Aorta (tissue), 5 donors: ENCODE measurements around the gene ARHGAP22. TPM values are rescaled to one million over a fixed set of nuclear protein-coding genes. Genes with fewer than 3 reads are reported as not detected.
"Not testable (repeated sequence)": the region's sequence is repeated elsewhere in the genome, so short reads cannot be mapped to it uniquely, and the experiment has no call there.

ENCODE experiments used
- ATAC-seq: fragments of 200-7000 bp; cut with Tn5 transposase; one replicate; pipeline ENCODE4 v1.9.1; 2022; ENCODE audit warnings: moderate library complexity; ENCODE audit not compliant: low FRiP score
- DNase-seq, 2 donors: peaks; one replicate each; pipeline ENCODE4 v3.0.0-alpha.2; 2020
- H3K27ac ChIP-seq, 2 donors: one replicate each; pipeline ENCODE4 v1.5.1; 2013; ENCODE audit warnings: low read length in 2 of 2, mild to moderate bottlenecking in 2 of 2, moderate library complexity in 2 of 2, control low read depth in 1 of 2, inconsistent platforms in 1 of 2, low read depth in 1 of 2
- H3K27me3 ChIP-seq, 2 donors: one replicate each; pipeline ENCODE4 v1.6.1; 2013; ENCODE audit warnings: control low read depth in 1 of 2, low read length in 1 of 2, mild to moderate bottlenecking in 1 of 2, moderate library complexity in 1 of 2; ENCODE audit not compliant: insufficient read depth in 2 of 2, control insufficient read depth in 1 of 2
- H3K36me3 ChIP-seq, 2 donors: one replicate each; pipeline ENCODE4 v1.6.1; 2013; ENCODE audit warnings: control low read depth in 1 of 2, low read length in 1 of 2, mild to moderate bottlenecking in 1 of 2; ENCODE audit not compliant: insufficient read depth in 2 of 2, control insufficient read depth in 1 of 2
- H3K4me1 ChIP-seq, 2 donors: one replicate each; pipeline ENCODE4 v1.6.1; 2013; ENCODE audit warnings: low read length in 2 of 2, control low read depth in 1 of 2, mild to moderate bottlenecking in 1 of 2, moderate library complexity in 1 of 2; ENCODE audit not compliant: insufficient read depth in 2 of 2, control insufficient read depth in 1 of 2
- H3K4me3 ChIP-seq, 2 donors: one replicate each; pipeline ENCODE4 v1.5.1; 2013; ENCODE audit warnings: low read length in 2 of 2, control low read depth in 1 of 2, mild to moderate bottlenecking in 1 of 2
- H3K9me3 ChIP-seq: one replicate; pipeline ENCODE4 v1.6.1; 2013; ENCODE audit warnings: mild to moderate bottlenecking, low read length; ENCODE audit not compliant: control insufficient read depth
- WGBS, 2 donors: extraction: QIAGEN DNeasy Blood & Tissue Kit; methylation state at CpG; one replicate each; pipeline ENCODE4 v1.1.7; 2013; 5-methylcytosine and 5-hydroxymethylcytosine counted together
- intact Hi-C, 2 donors: fragments of 100-400 bp; cut with DNase I; formaldehyde crosslinking; loops; one replicate each; pipeline versions ENCODE4 v1.14.2 to v1.15.0; 2022
- polyA plus RNA-seq, 2 donors: library from polyadenylated mRNA; stranded (reverse); fragments of 200-250 nt; gene quantifications; one replicate each; pipeline ENCODE4 v1.2.3, GENCODE V29; 2013
- total RNA-seq, 2 donors: library from RNA; stranded (reverse); fragmentation: NEBNext Ultra II Directional; extraction: Animal tissue kit (Norgen Biotek cat#: 25700); gene quantifications; one replicate each; pipeline ENCODE4 v1.2.1, GENCODE V29; 2021
- donor health status: healthy with polysubstance abuse.
- donor health status: Bipolar disorder and iron deficiency.
- donor health status: DM: no; HTN: no; CAD: no.
- donor health status: DM: no; HTN: no; CAD: no.
- donor health status: DM: yes; HTN: yes; CAD: no.

ARHGAP22 gene
- total and polyA plus RNA-seq, 4 donors, result 6.1 to 29.1 (median 17.1) TPM

DNA sequence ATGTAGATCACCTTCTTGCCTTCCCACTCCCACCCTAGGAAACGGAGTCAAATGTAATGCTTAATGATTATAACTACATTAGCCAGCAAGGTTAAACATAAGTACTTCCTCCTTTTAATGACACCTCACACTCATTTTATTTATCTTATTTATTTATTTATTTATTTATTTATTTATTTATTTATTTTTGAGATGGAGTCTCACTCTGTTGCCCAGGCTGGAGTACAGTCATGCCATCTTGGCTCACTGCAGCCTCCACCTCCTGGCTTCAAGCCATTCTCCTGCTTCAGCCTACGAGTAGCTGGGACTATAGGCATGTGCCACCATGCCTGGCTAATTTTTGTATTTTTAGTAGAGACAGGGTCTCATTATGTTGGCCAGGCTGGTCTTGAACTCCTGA lies 183.0 kb downstream of the ARHGAP22 start:
- H3K27ac ChIP-seq, H3K27me3 ChIP-seq, intact Hi-C loops, ATAC-seq, H3K4me1 ChIP-seq, DNase-seq, H3K4me3 ChIP-seq, H3K36me3 ChIP-seq, H3K9me3 ChIP-seq: not testable (repeated sequence)
- WGBS, 2 donors, result 50 to 53% methylated on average over 2 of the region's 2 CpGs

GRCh38 chr10:48419714-48420113 lies 185.2 kb downstream of the ARHGAP22 start:
- no peaks in the 10 kb centered on the region for H3K27me3 ChIP-seq
- no peak for DNase-seq
- no peaks in the 10 kb centered on the region for H3K36me3 ChIP-seq
- no peak overlapping the region for H3K27ac ChIP-seq
- H3K4me1 ChIP-seq, result peaks cover 0 to 4% of the 10 kb centered on the region in 2 donors
- ATAC-seq, result no peak
- H3K4me3 ChIP-seq, result no peak overlapping the region
- intact Hi-C loops, result no loop called here
- 95 to 97% methylated on average over 4 of the region's 4 CpGs for WGBS, 2 donors
- H3K9me3 ChIP-seq, result no peaks in the 10 kb centered on the region

- intact Hi-C loops, result no loop called here
- no peak overlapping the region for H3K27ac ChIP-seq
- no peaks in the 10 kb centered on the region for H3K36me3 ChIP-seq
- no peaks in the 10 kb centered on the region for H3K9me3 ChIP-seq
- no peak overlapping the region for H3K4me3 ChIP-seq
- ATAC-seq (no peak), DNase-seq (no peak)
- 82 to 87% methylated on average over 5 of the region's 5 CpGs for WGBS, 2 donors
- peaks cover 0 to 4% of the 10 kb centered on the region in 2 donors for H3K4me1 ChIP-seq
- H3K27me3 ChIP-seq, result no peaks in the 10 kb centered on the region
These were observed 186.6 kb downstream of the ARHGAP22 start for GRCh38 chr10:48418189-48418788.

- Histone ChIP-seq H3K36me3 (no peaks in the 10 kb centered on the region), H3K9me3 (no peaks in the 10 kb centered on the region), H3K4me1 (peaks cover 0 to 4% of the 10 kb centered on the region in 2 donors), H3K4me3 (no peak overlapping the region), H3K27me3 (no peaks in the 10 kb centered on the region), H3K27ac (no peak overlapping the region)
- WGBS, 2 donors, result 98 to 100% methylated on average over 1 of the region's 1 CpG
- DNase-seq, result no peak
- intact Hi-C loops, result no loop called here
- no peak for ATAC-seq
These were observed 187.5 kb downstream of the ARHGAP22 start for GRCh38 chr10:48417374-48417773.

GRCh38 chr10:48416584-48417232 lies 188.2 kb downstream of the ARHGAP22 start:
- peaks cover 0 to 4% of the 10 kb centered on the region in 2 donors for H3K4me1 ChIP-seq
- no peak overlapping the region for H3K4me3 ChIP-seq
- WGBS, 2 donors, result 71 to 76% methylated on average over 2 of the region's 2 CpGs
- H3K9me3 ChIP-seq, result no peaks in the 10 kb centered on the region
- DNase-seq (no peak), ATAC-seq (no peak)
- no peaks in the 10 kb centered on the region for H3K36me3 ChIP-seq
- no peak overlapping the region for H3K27ac ChIP-seq
- intact Hi-C loops, result no loop called here
- H3K27me3 ChIP-seq, result no peaks in the 10 kb centered on the region

DNA sequence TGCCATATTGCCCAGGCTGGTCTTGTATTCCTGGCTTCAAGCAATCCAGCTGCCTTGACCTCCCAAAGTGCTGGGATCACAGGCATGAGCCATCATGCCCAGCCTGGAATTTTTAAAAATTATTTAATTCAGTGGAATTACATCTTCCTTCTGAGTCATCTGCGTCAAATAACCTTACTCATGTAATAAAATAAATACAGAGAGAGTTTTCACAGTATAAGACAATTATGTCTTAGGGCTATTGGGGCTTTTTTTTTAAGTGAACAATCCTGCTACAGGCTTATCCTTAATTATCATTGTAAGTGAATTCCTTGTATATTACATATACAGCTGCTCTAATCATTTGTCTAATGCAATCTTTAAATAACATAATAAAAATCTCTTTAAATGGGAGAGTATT lies 190.1 kb downstream of the ARHGAP22 start:
- intact Hi-C loops, result no loop called here
- H3K4me1 ChIP-seq, result peaks cover 0 to 4% of the 10 kb centered on the region in 2 donors
- H3K4me3 ChIP-seq, result no peak overlapping the region
- H3K27me3 ChIP-seq, result no peaks in the 10 kb centered on the region
- ATAC-seq, result no peak
- H3K36me3 ChIP-seq, result no peaks in the 10 kb centered on the region
- H3K9me3 ChIP-seq, result no peaks in the 10 kb centered on the region
- no peak for DNase-seq
- H3K27ac ChIP-seq, result no peak overlapping the region
- 80% methylated on average over 1 of the region's 1 CpG for WGBS, 2 donors

DNA sequence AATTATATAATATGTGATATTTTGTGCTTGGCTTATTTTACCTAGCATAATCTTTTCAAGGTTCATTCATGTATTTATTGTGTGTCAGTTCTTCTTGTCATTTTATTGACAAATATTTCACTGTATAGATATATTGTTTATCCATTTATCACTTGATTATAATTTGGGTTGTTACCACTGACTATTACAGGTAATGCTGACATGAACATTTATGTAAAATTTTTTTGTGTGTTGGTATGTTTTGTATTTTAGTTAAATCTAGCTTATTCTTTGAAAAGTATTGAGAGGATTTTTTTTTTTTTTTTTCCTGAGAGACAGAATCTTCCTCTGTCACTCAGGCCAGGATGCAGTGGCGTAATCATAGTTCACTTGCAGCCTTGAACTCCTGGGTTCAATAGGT lies 190.7 kb downstream of the ARHGAP22 start:
- Histone ChIP-seq H3K36me3 (no peaks in the 10 kb centered on the region), H3K27ac (no peak overlapping the region), H3K27me3 (no peaks in the 10 kb centered on the region), H3K9me3 (no peaks in the 10 kb centered on the region), H3K4me1 (peaks cover 0 to 4% of the 10 kb centered on the region in 2 donors), H3K4me3 (no peak overlapping the region)
- 100% methylated on average over 1 of the region's 1 CpG for WGBS, 2 donors
- ATAC-seq (no peak), DNase-seq (no peak)
- intact Hi-C loops, result no loop called here

DNA sequence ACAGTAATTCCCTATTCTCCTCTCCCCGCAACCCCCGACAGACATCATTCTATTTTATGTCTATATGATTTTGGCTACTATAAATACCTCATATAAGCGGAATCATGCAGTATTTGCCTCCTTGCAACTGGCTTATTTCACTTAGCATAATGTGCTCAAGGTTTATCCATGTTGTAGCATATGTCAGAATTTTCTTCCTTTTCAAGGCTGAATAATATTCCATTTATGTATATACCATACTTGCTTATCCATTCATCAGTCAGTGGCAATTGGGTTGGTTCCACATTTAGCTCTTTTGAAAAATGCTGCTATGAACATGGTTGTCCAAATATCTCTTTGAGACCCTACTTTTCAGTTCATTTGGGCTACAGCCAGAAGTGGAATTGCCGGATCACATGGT lies 191.9 kb downstream of the ARHGAP22 start:
- no peak overlapping the region for H3K27ac ChIP-seq
- H3K27me3 ChIP-seq, result no peaks in the 10 kb centered on the region
- intact Hi-C loops, result no loop called here
- H3K4me1 ChIP-seq, result peaks cover 0 to 4% of the 10 kb centered on the region in 2 donors
- no peak overlapping the region for H3K4me3 ChIP-seq
- WGBS, 2 donors, result 98 to 99% methylated on average over 4 of the region's 4 CpGs
- H3K9me3 ChIP-seq, result no peaks in the 10 kb centered on the region
- H3K36me3 ChIP-seq, result no peaks in the 10 kb centered on the region
- ATAC-seq (no peak), DNase-seq (no peak)

- no peak overlapping the region for H3K4me3 ChIP-seq
- DNase-seq (no peak), ATAC-seq (no peak)
- no peaks in the 10 kb centered on the region for H3K36me3 ChIP-seq
- H3K9me3 ChIP-seq, result no peaks in the 10 kb centered on the region
- intact Hi-C loops, result no loop called here
- H3K27ac ChIP-seq, result no peak overlapping the region
- WGBS, 2 donors, result 97 to 99% methylated on average over 3 of the region's 3 CpGs
- H3K4me1 ChIP-seq, result peaks cover 0 to 4% of the 10 kb centered on the region in 2 donors
- H3K27me3 ChIP-seq, result no peaks in the 10 kb centered on the region
These were observed 192.8 kb downstream of the ARHGAP22 start for GRCh38 chr10:48412081-48412480.
